Neural cell (in vitro differentiated cells): ENCODE results near the gene SETD2. TPM values are rescaled to one million over a fixed set of nuclear protein-coding genes. Genes with fewer than 3 reads are reported as not detected.

Experiments
- H2AFZ ChIP-seq: fragments of 200-600, 300-800 bp; sonication (generic), shearing (Covaris generic); 2 replicates; pipeline ENCODE4 v1.6.0; 2014; ENCODE audit warnings: low read depth, mild to moderate bottlenecking, antibody characterized with exemption, low read length, moderate library complexity
- H3F3A ChIP-seq: fragments of 200-600 bp; shearing (Covaris generic); 2 replicates; pipeline ENCODE4 v1.6.1; 2016; ENCODE audit warnings: mild to moderate bottlenecking, moderate library complexity, mixed read lengths, antibody characterized with exemption, low read length; ENCODE audit not compliant: insufficient read depth, poor library complexity, severe bottlenecking
- H3K27ac ChIP-seq: fragments of 200-600, 300-800 bp; sonication (generic), shearing (Covaris generic); 2 replicates; pipeline ENCODE4 v1.5.1; 2014; ENCODE audit warnings: mild to moderate bottlenecking, low read length, moderate library complexity
- H3K27me3 ChIP-seq: fragments of 300-800, 200-600 bp; sonication (generic), shearing (Covaris generic); 2 replicates; pipeline ENCODE4 v1.6.0; 2014; ENCODE audit warnings: mild to moderate bottlenecking, low read depth, low read length, moderate library complexity; ENCODE audit not compliant: insufficient read depth
- H3K36me3 ChIP-seq: fragments of 300-800, 200-600 bp; sonication (generic), shearing (Covaris generic); 2 replicates; pipeline ENCODE4 v1.5.1; 2014; ENCODE audit warnings: mild to moderate bottlenecking, antibody characterized with exemption, low read length, moderate library complexity; ENCODE audit not compliant: insufficient read depth
- H3K4me2 ChIP-seq: fragments of 300-800, 200-600 bp; sonication (generic), shearing (Covaris generic); 2 replicates; pipeline ENCODE4 v1.6.0; 2014; ENCODE audit warnings: mild to moderate bottlenecking, low read length
- H3K4me3 ChIP-seq: fragments of 300-800, 200-600 bp; sonication (generic), shearing (Covaris generic); 2 replicates; pipeline ENCODE4 v1.5.1; 2014; ENCODE audit warnings: mild to moderate bottlenecking, low read length, moderate library complexity
- H3K79me2 ChIP-seq: fragments of 200-600 bp; shearing (Covaris generic); replicated peaks from 2 replicates; pipeline ENCODE4 v1.6.0; 2014; ENCODE audit warnings: mild to moderate bottlenecking, low read length, moderate library complexity; ENCODE audit not compliant: insufficient read depth
- H3K9ac ChIP-seq: fragments of 300-800, 200-600 bp; sonication (generic), shearing (Covaris generic); 2 replicates; pipeline ENCODE4 v1.6.1; 2016; ENCODE audit warnings: mild to moderate bottlenecking, low read length, mixed read lengths
- H3K9me2 ChIP-seq: fragments of 200-600 bp; shearing (Covaris generic); 2 replicates; pipeline ENCODE4 v1.6.1; 2016; ENCODE audit warnings: mild to moderate bottlenecking, low read length, mixed read lengths; ENCODE audit not compliant: insufficient read depth
- H3K9me3 ChIP-seq: fragments of 200-600, 300-800 bp; sonication (generic), shearing (Covaris generic); 2 replicates; pipeline ENCODE4 v1.6.1; 2016; ENCODE audit warnings: mild to moderate bottlenecking, mixed run types, low read length, moderate library complexity, mixed read lengths
- H4K20me1 ChIP-seq: fragments of 200-600 bp; shearing (Covaris generic); 2 replicates; pipeline ENCODE4 v1.6.1; 2016; ENCODE audit warnings: mild to moderate bottlenecking, mixed run types; ENCODE audit not compliant: insufficient read depth
- CTCF ChIP-seq: fragments of 450-650 bp; IDR thresholded peaks from 2 replicates; pipeline ENCODE4 v1.5.1; 2014; ENCODE audit warnings: antibody characterized with exemption, mild to moderate bottlenecking, moderate library complexity; ENCODE audit not compliant: poor library complexity, severe bottlenecking
- EP300 ChIP-seq: fragments of 450-650 bp; conservative IDR thresholded peaks from 2 replicates; pipeline ENCODE4 v1.6.1; 2014; ENCODE audit warnings: antibody characterized with exemption, mild to moderate bottlenecking, moderate library complexity; ENCODE audit not compliant: poor library complexity, severe bottlenecking
- EZH2 ChIP-seq: fragments of 200-600, 300-800 bp; shearing (Covaris generic), sonication (generic); IDR thresholded peaks from 2 replicates; pipeline ENCODE4 v1.6.1; 2014; ENCODE audit warnings: antibody characterized with exemption, low read length, borderline replicate concordance, mild to moderate bottlenecking; ENCODE audit not compliant: insufficient read depth, poor library complexity, severe bottlenecking
- MXI1 ChIP-seq: fragments of 450-650 bp; conservative IDR thresholded peaks from 2 replicates; pipeline ENCODE4 v1.6.1; 2014; ENCODE audit warnings: antibody characterized with exemption, mild to moderate bottlenecking; ENCODE audit not compliant: poor library complexity, severe bottlenecking
- POLR2AphosphoS5 ChIP-seq: IDR thresholded peaks from 2 replicates; pipeline ENCODE4 v1.6.1; 2012
- RAD21 ChIP-seq: fragments of 450-650 bp; conservative IDR thresholded peaks from 2 replicates; pipeline ENCODE4 v1.6.1; 2014; ENCODE audit warnings: antibody characterized with exemption, mild to moderate bottlenecking, moderate library complexity
- REST ChIP-seq: IDR thresholded peaks from 2 replicates; pipeline ENCODE4 v1.6.1; 2012; ENCODE audit warnings: borderline replicate concordance
- SMC3 ChIP-seq: fragments of 450-650 bp; conservative IDR thresholded peaks from 2 replicates; pipeline ENCODE4 v1.6.1; 2014; ENCODE audit warnings: antibody characterized with exemption, mild to moderate bottlenecking, moderate library complexity; ENCODE audit not compliant: poor library complexity
- TAF1 ChIP-seq: IDR thresholded peaks from 2 replicates; pipeline ENCODE4 v1.6.1; 2012; ENCODE audit warnings: low read depth
- polyA plus RNA-seq: library from polyadenylated mRNA; depleted of rRNA; stranded (reverse); fragments of >200 nt; gene quantifications from 2 replicates; pipeline ENCODE4 v1.2.3, GENCODE V29; 2014

The SETD2 gene
- polyA plus RNA-seq, 1 donor from 2014 or later, result 18.4 TPM

- no peak overlapping the region for H3K4me3 ChIP-seq
- H3F3A ChIP-seq, result no peaks in the 10 kb centered on the region
- no peaks in the 10 kb centered on the region for H3K79me2 ChIP-seq
- H3K9me3 ChIP-seq, result no peaks in the 10 kb centered on the region
- no peak overlapping the region for H3K9ac ChIP-seq
- no peak overlapping the region for H3K27ac ChIP-seq
- H3K27me3 ChIP-seq, result no peaks in the 10 kb centered on the region
- H3K9me2 ChIP-seq, result no peaks in the 10 kb centered on the region
- H2AFZ ChIP-seq, result no peak overlapping the region
- H3K36me3 ChIP-seq, result peaks cover 5% of the 10 kb centered on the region
- no peak for TF ChIP-seq MXI1
- no peak for TF ChIP-seq POLR2AphosphoS5
- TF ChIP-seq TAF1, result no peak
- no peak for TF ChIP-seq REST
- no peak for TF ChIP-seq EP300
- no peak for TF ChIP-seq SMC3
- no peak for TF ChIP-seq EZH2
- no peak for TF ChIP-seq RAD21
- TF ChIP-seq CTCF, result no peak
- no peaks in the 10 kb centered on the region for H4K20me1 ChIP-seq
- H3K4me2 ChIP-seq, result no peak overlapping the region
These were observed 60.3 kb downstream of the SETD2 start for GRCh38 chr3:47103619-47104018.

GRCh38 chr3:47102081-47102600 is 61.8 kb downstream of the SETD2 start:
- no peak for TF ChIP-seq EZH2
- no peak for TF ChIP-seq POLR2AphosphoS5
- TF ChIP-seq CTCF, result no peak
- TF ChIP-seq RAD21, result no peak
- TF ChIP-seq REST, result no peak
- TF ChIP-seq EP300, result no peak
- TF ChIP-seq TAF1, result no peak
- TF ChIP-seq MXI1, result no peak
- TF ChIP-seq SMC3, result no peak
- Histone ChIP-seq H2AFZ (no peak overlapping the region), H3K4me3 (no peak overlapping the region), H3K4me2 (no peak overlapping the region), H3F3A (no peaks in the 10 kb centered on the region), H3K27ac (no peak overlapping the region), H3K9ac (no peak overlapping the region), H3K36me3 (peaks cover 5% of the 10 kb centered on the region), H3K79me2 (no peaks in the 10 kb centered on the region), H3K9me3 (no peaks in the 10 kb centered on the region), H3K9me2 (no peaks in the 10 kb centered on the region), H4K20me1 (no peaks in the 10 kb centered on the region), H3K27me3 (no peaks in the 10 kb centered on the region)
